Activated CD4-positive, alpha-beta memory T cell treated with anti-CD3 and anti-CD28 coated beads, Interleukin-2, amount 10 ng/mL, durations not matched to agents 7 days and 5 days (primary cell): Measurements from ENCODE around the gene LIMK1. TPM values are rescaled to one million over a fixed set of nuclear protein-coding genes. Genes with fewer than 3 reads are reported as not detected.
A peak's percentile ranks its signal among the peaks of the same experiment; 100 is the strongest.
"Not testable (repeated sequence)": the region's sequence is repeated elsewhere in the genome, so short reads cannot be mapped to it uniquely, and the experiment has no call there.

Source experiments
- CTCF ChIA-PET: fragments of 350-600 bp; sonication (Branson Sonifier 250); formaldehyde crosslinking; loops from one replicate; lab custom pipeline; 2021; ENCODE audit warnings: antibody characterized with exemption, inconsistent platforms; lab: Charles Lee
- POLR2A ChIA-PET: fragments of 350-600 bp; sonication (Branson Sonifier 250); formaldehyde crosslinking; loops from one replicate; lab custom pipeline; 2021; ENCODE audit warnings: antibody characterized with exemption; lab: Charles Lee
- DNase-seq: peaks from one replicate; pipeline ENCODE4 v3.0.0-alpha.2; 2020
- H3K27ac Mint-ChIP-seq: one replicate; pipeline ENCODE4 v1.8.0; 2021; ENCODE audit warnings: mild to moderate bottlenecking, mixed read lengths
- H3K27me3 Mint-ChIP-seq: one replicate; pipeline ENCODE4 v1.8.0; 2021; ENCODE audit warnings: mixed read lengths
- H3K36me3 Mint-ChIP-seq: one replicate; pipeline ENCODE4 v1.8.0; 2021; ENCODE audit warnings: low read depth, mixed read lengths
- H3K4me1 Mint-ChIP-seq: one replicate; pipeline ENCODE4 v1.8.0; 2021; ENCODE audit warnings: mixed read lengths
- H3K4me3 Mint-ChIP-seq: one replicate; pipeline ENCODE4 v1.8.0; 2021; ENCODE audit warnings: mild to moderate bottlenecking, mixed read lengths
- H3K9me3 Mint-ChIP-seq: one replicate; pipeline ENCODE4 v1.8.0; 2021; ENCODE audit warnings: mixed read lengths
- total RNA-seq, 2 experiments: library from RNA; stranded (reverse); gene quantifications; one replicate each; pipeline ENCODE4 v1.2.3, GENCODE V29; 2021

The LIMK1 gene
- total RNA-seq: 10 to 100 TPM; 22.5 to 26.1 TPM

GRCh38 chr7:74083117-74083876, at the start of gene LIMK1:
LIMK1 (plus strand) TSS chr7:74083804; CDS start chr7:74083991, 187 bp downstream.
- H3K4me1 Mint-ChIP-seq: peaks cover 15% of the 10 kb centered on the region
- peak within 1 kb of the TSS; percentile 78 for H3K27ac Mint-ChIP-seq
- H3K9me3 Mint-ChIP-seq: no peaks in the 10 kb centered on the region
- ChIA-PET CTCF (interaction anchor here (0.7 to 1.7 kb wide), 3 partner anchors 15 to 123 kb away, joined by 3 to 10 read pairs (median 3); no protein-coding TSS in a partner anchor), POLR2A (interaction anchor here (0.7 to 5.2 kb wide), 8 partner anchors 10 to 95 kb away, joined by 3 to 50 read pairs (median 12); partner anchors contain the start of gene EIF4H)
- H3K4me3 Mint-ChIP-seq: peak within 1 kb of the TSS; percentile 79
- H3K36me3 Mint-ChIP-seq: peaks cover 12% of the 10 kb centered on the region
- peak; percentile 85 for DNase-seq
- H3K27me3 Mint-ChIP-seq: no peaks in the 10 kb centered on the region

- H3K4me3 Mint-ChIP-seq: no peak overlapping the region
- ChIA-PET CTCF (interaction anchor here (3.7 kb wide), 1 partner anchor 12 kb away, joined by 19 read pairs; no protein-coding TSS in a partner anchor), POLR2A (interaction anchor here (0.8 kb wide), 1 partner anchor 33 kb away, joined by 4 read pairs; no protein-coding TSS in a partner anchor)
- no peak overlapping the region for H3K27ac Mint-ChIP-seq
- H3K4me1 Mint-ChIP-seq: no peaks in the 10 kb centered on the region
- no peaks in the 10 kb centered on the region for H3K27me3 Mint-ChIP-seq
- no peaks in the 10 kb centered on the region for H3K9me3 Mint-ChIP-seq
- no peak for DNase-seq
- no peaks in the 10 kb centered on the region for H3K36me3 Mint-ChIP-seq
These were observed 46.0 kb upstream of the LIMK1 start for GRCh38 chr7:74037609-74038008.

GRCh38 chr7:74038194-74038961, 45.2 kb upstream of the LIMK1 start:
- Mint-ChIP-seq H3K4me1 (no peaks in the 10 kb centered on the region), H3K9me3 (no peaks in the 10 kb centered on the region), H3K36me3 (no peaks in the 10 kb centered on the region), H3K27ac (no peak overlapping the region), H3K27me3 (no peaks in the 10 kb centered on the region), H3K4me3 (no peak overlapping the region)
- POLR2A ChIA-PET: interaction anchor here (0.8 kb wide), 1 partner anchor 32 kb away, joined by 4 read pairs; no protein-coding TSS in a partner anchor
- CTCF ChIA-PET: interaction anchor here (3.7 kb wide), 1 partner anchor 13 kb away, joined by 19 read pairs; no protein-coding TSS in a partner anchor
- DNase-seq: no peak

GRCh38 chr7:74039337-74039736, 44.3 kb upstream of the LIMK1 start:
- CTCF ChIA-PET: interaction anchor here (1.3 kb wide), 1 partner anchor 12 kb away, joined by 6 read pairs; no protein-coding TSS in a partner anchor
- no peak for DNase-seq
- Mint-ChIP-seq H3K27ac (no peak overlapping the region), H3K27me3 (no peaks in the 10 kb centered on the region), H3K9me3 (no peaks in the 10 kb centered on the region), H3K4me1 (no peaks in the 10 kb centered on the region), H3K4me3 (no peak overlapping the region), H3K36me3 (no peaks in the 10 kb centered on the region)
- POLR2A ChIA-PET: no interaction called here

GRCh38 chr7:74040101-74040790, 43.4 kb upstream of the LIMK1 start:
- no peaks in the 10 kb centered on the region for H3K36me3 Mint-ChIP-seq
- CTCF ChIA-PET: interaction anchor here (1.3 kb wide), 1 partner anchor 13 kb away, joined by 6 read pairs; no protein-coding TSS in a partner anchor
- POLR2A ChIA-PET: no interaction called here
- H3K27me3 Mint-ChIP-seq: no peaks in the 10 kb centered on the region
- no peaks in the 10 kb centered on the region for H3K4me1 Mint-ChIP-seq
- DNase-seq: no peak
- no peaks in the 10 kb centered on the region for H3K9me3 Mint-ChIP-seq
- no peak overlapping the region for H3K4me3 Mint-ChIP-seq
- H3K27ac Mint-ChIP-seq: no peak overlapping the region

GRCh38 chr7:74040791-74041520, 42.6 kb upstream of the LIMK1 start:
- Mint-ChIP-seq H3K4me1 (no peaks in the 10 kb centered on the region), H3K27ac (no peak overlapping the region), H3K27me3 (no peaks in the 10 kb centered on the region), H3K9me3 (no peaks in the 10 kb centered on the region), H3K4me3 (no peak overlapping the region), H3K36me3 (no peaks in the 10 kb centered on the region)
- ChIA-PET POLR2A (no interaction called here), CTCF (interaction anchor here (2.0 kb wide), 1 partner anchor 14 kb away, joined by 6 read pairs; no protein-coding TSS in a partner anchor)
- DNase-seq: no peak

GRCh38 chr7:74042746-74043522, 40.7 kb upstream of the LIMK1 start:
- no peak overlapping the region for H3K4me3 Mint-ChIP-seq
- H3K9me3 Mint-ChIP-seq: no peaks in the 10 kb centered on the region
- no peak overlapping the region for H3K27ac Mint-ChIP-seq
- no peak for DNase-seq
- H3K4me1 Mint-ChIP-seq: no peaks in the 10 kb centered on the region
- CTCF ChIA-PET: interaction anchor here (2.0 kb wide), 1 partner anchor 16 kb away, joined by 6 read pairs; no protein-coding TSS in a partner anchor
- no peaks in the 10 kb centered on the region for H3K27me3 Mint-ChIP-seq
- POLR2A ChIA-PET: no interaction called here
- H3K36me3 Mint-ChIP-seq: no peaks in the 10 kb centered on the region

GRCh38 chr7:74043523-74043951, 40.1 kb upstream of the LIMK1 start:
- CTCF ChIA-PET: no interaction called here
- H3K27me3 Mint-ChIP-seq: no peaks in the 10 kb centered on the region
- POLR2A ChIA-PET: no interaction called here

GRCh38 chr7:74044366-74045350, 38.9 kb upstream of the LIMK1 start:
- H3K27me3 Mint-ChIP-seq: no peaks in the 10 kb centered on the region
- H3K27ac Mint-ChIP-seq: no peak overlapping the region
- no peak overlapping the region for H3K4me3 Mint-ChIP-seq
- ChIA-PET CTCF (interaction anchor here (2.6 kb wide), 1 partner anchor 18 kb away, joined by 8 read pairs; no protein-coding TSS in a partner anchor), POLR2A (interaction anchor here (0.6 kb wide), 1 partner anchor 604 kb away, joined by 3 read pairs; no protein-coding TSS in a partner anchor)
- DNase-seq: no peak
- H3K36me3 Mint-ChIP-seq: no peaks in the 10 kb centered on the region
- no peaks in the 10 kb centered on the region for H3K9me3 Mint-ChIP-seq
- no peaks in the 10 kb centered on the region for H3K4me1 Mint-ChIP-seq

More at GRCh38 chr7:74043523-74043951, 40.1 kb upstream of the LIMK1 start:
- H3K4me3 Mint-ChIP-seq: no peak overlapping the region
- no peak overlapping the region for H3K27ac Mint-ChIP-seq
- no peaks in the 10 kb centered on the region for H3K36me3 Mint-ChIP-seq
- H3K4me1 Mint-ChIP-seq: no peaks in the 10 kb centered on the region
- no peak for DNase-seq
- H3K9me3 Mint-ChIP-seq: no peaks in the 10 kb centered on the region

- not testable (repeated sequence) for DNase-seq
- CTCF ChIA-PET: interaction anchor here (2.6 kb wide), 1 partner anchor 20 kb away, joined by 8 read pairs; no protein-coding TSS in a partner anchor
These were observed 37.0 kb upstream of the LIMK1 start for GRCh38 chr7:74046581-74046980.

More at GRCh38 chr7:74046581-74046980, 37.0 kb upstream of the LIMK1 start:
- H3K4me1 Mint-ChIP-seq, POLR2A ChIA-PET, H3K27me3 Mint-ChIP-seq, H3K27ac Mint-ChIP-seq, H3K4me3 Mint-ChIP-seq, H3K9me3 Mint-ChIP-seq, H3K36me3 Mint-ChIP-seq: not testable (repeated sequence)
